ENCODE results near the gene TLCD3B. TPM values are rescaled to one million over a fixed set of nuclear protein-coding genes. Genes with fewer than 3 reads are reported as not detected.
A peak's percentile ranks its signal among the peaks of the same experiment; 100 is the strongest.

Gene TLCD3B
- total RNA-seq, 1 donor: not detected

DNA sequence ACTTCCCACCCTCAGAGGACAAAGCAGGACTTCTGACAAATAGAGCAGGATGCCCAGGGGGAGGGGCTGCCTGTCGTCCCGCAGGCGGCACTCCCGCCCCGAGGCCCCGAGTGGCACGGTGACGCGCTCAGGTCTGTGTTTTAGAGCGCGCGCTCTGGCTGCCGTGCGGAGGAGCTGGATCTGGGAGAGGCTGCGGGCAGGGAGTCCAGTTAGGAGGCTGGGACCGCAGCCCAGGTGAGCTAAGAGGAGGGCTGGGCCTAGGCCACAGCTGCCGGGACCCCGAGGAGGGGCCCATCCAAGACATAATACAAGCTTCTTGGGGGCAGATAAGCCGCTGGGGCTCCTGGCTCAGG is 26.7 kb downstream of the TLCD3B start:
- no peak overlapping the region for H3K4me3 ChIP-seq (ENCODE audit: low read depth, low read length)

GRCh38 chr16:30003670-30004423 is 27.2 kb downstream of the TLCD3B start:
- H3K4me3 ChIP-seq (ENCODE audit: low read depth, low read length): no peak overlapping the region
- no peak for DNase-seq (ENCODE audit: low read depth)
- TF ChIP-seq, protein P1, sequence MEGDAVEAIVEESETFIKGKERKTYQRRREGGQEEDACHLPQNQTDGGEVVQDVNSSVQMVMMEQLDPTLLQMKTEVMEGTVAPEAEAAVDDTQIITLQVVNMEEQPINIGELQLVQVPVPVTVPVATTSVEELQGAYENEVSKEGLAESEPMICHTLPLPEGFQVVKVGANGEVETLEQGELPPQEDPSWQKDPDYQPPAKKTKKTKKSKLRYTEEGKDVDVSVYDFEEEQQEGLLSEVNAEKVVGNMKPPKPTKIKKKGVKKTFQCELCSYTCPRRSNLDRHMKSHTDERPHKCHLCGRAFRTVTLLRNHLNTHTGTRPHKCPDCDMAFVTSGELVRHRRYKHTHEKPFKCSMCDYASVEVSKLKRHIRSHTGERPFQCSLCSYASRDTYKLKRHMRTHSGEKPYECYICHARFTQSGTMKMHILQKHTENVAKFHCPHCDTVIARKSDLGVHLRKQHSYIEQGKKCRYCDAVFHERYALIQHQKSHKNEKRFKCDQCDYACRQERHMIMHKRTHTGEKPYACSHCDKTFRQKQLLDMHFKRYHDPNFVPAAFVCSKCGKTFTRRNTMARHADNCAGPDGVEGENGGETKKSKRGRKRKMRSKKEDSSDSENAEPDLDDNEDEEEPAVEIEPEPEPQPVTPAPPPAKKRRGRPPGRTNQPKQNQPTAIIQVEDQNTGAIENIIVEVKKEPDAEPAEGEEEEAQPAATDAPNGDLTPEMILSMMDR (IDR thresholded peaks at IDR 0.05; ENCODE audit: insufficient read depth, low read depth, low read length): no peak

More for the DNA sequence above, 26.7 kb downstream of the TLCD3B start:
- TF ChIP-seq, protein P1 (IDR thresholded peaks at IDR 0.05; ENCODE audit: insufficient read depth, low read depth, low read length): no peak
- DNase-seq (ENCODE audit: low read depth): no peak

GRCh38 chr16:30002614-30003346 is 28.3 kb downstream of the TLCD3B start:
- no peak overlapping the region for H3K4me3 ChIP-seq (ENCODE audit: low read depth, low read length)
- no peak for DNase-seq (ENCODE audit: low read depth)
- TF ChIP-seq, protein P1 (IDR thresholded peaks at IDR 0.05; ENCODE audit: insufficient read depth, low read depth, low read length): no peak

DNA sequence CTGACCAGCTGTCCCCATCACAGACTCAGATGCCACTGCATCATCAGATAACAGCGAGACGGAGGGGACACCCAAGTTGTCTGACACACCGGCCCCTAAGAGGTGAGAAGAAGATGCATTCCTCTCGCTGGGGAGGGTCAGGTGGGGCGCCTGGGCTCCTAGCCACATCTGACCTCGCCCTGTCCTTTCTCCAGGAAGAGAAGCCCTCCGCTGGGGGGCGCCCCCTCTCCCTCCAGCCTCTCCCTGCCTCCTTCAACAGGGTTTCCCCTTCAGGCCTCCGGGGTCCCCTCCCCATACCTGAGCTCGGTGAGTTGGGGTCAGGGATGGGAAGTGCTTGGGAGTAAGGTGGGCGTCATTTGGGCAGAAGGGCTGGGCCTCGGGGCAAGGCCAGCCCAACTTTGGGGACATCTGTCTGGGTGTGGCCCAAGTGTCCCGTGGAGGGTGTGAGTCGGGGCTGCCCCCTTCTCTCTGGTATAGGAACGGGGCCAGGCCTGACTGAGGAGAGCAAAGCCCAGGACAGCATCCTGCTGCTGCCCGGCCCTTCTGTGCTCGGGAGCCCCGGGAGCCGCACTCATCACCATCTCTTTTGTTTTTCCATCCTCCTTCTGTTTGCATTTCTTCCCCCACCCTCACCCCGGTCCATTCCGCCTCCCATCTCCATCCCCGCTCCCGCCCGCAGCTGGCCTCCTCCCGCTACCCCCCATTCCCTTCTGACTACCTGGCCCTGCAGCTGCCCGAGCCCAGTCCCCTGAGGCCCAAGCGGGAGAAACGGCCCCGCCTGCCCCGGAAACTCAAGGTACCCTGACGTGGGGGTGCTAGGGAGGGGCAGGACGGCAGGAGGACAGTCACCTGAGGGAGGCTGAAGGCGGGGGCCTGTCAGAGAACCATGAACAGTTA is 30.1 kb downstream of the TLCD3B start:
- H3K4me3 ChIP-seq (ENCODE audit: low read depth, low read length): no peak overlapping the region
- no peak for DNase-seq (ENCODE audit: low read depth)
- TF ChIP-seq, protein P1 (IDR thresholded peaks at IDR 0.05; ENCODE audit: insufficient read depth, low read depth, low read length): no peak

DNA sequence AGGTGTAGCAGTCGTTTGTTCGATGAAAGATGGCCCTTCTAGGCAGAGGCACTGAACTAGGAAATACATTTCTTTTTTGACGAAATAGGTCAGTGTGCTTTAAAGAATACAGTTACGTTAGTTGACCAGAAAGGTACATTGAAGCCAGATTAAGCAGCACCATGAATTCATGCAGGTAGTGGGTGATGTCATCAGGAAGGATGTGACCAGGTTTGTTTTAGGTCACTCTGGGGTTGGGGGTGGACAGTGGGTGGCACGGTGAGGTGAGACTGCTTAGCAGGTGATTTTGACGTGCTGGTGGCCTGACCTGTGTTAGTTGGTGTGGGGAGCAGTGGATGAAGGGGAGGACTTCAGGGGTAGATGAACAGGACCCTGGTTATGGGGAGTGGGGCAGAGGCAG is 31.5 kb downstream of the TLCD3B start:
- TF ChIP-seq, protein P1 (IDR thresholded peaks at IDR 0.05; ENCODE audit: insufficient read depth, low read depth, low read length): no peak
- H3K4me3 ChIP-seq (ENCODE audit: low read depth, low read length): no peak overlapping the region
- DNase-seq (ENCODE audit: low read depth): no peak

DNA sequence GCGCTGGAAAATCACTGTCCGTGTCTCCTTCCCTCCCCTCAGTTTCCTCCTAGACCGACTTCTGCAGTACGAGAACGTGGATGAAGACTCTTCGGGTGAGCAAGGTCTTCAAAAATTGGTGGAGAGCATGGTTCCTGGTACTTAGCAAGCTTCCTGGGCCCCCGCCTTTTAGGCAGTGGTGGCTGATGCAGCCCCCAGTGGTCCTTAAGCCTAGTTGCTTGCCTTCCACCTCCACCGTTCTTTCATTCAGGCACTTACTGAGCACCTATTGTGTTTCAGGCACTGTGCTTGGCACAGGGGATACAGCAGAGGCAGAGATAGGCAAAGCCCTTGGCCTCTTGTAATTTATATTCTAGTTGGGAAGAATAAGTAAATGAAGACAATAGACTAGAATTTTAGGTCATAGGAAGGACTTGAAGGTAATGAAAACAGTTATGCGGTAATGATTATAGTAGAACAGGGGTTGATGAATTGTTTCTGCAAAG is 34.3 kb downstream of the TLCD3B start:
- TF ChIP-seq, protein P1 (IDR thresholded peaks at IDR 0.05; ENCODE audit: insufficient read depth, low read depth, low read length): no peak
- DNase-seq (ENCODE audit: low read depth): no peak
- H3K4me3 ChIP-seq (ENCODE audit: low read depth, low read length): peak overlapping the region; percentile 96

Data from fibroblast of villous mesenchyme (primary cell).